HG02885 (cell line): ENCODE results near the gene FCHSD2.
"Not testable (repeated sequence)": the region's sequence is repeated elsewhere in the genome, so short reads cannot be mapped to it uniquely, and the experiment has no call there.

Experiments used
- ATAC-seq: cut with Tn5 transposase; IDR thresholded peaks from one replicate; pipeline ENCODE4 v1.9.1; 2021; ENCODE audit warnings: mild to moderate bottlenecking; ENCODE audit not compliant: unreplicated experiment, poor library complexity

The FCHSD2 gene

GRCh38 chr11:73074319-73074718 is 67.8 kb downstream of the FCHSD2 start:
- ATAC-seq = no peak

GRCh38 chr11:73072935-73073481 is 69.1 kb downstream of the FCHSD2 start:
- ATAC-seq = peak; percentile 68

GRCh38 chr11:73070653-73071052 is 71.5 kb downstream of the FCHSD2 start:
- ATAC-seq = no peak

- ATAC-seq = not testable (repeated sequence)
Measured at GRCh38 chr11:73061857-73062424, 80.2 kb downstream of the FCHSD2 start.

GRCh38 chr11:73061434-73061833 is 80.7 kb downstream of the FCHSD2 start:
- ATAC-seq = not testable (repeated sequence)

GRCh38 chr11:73059915-73060314 is 82.2 kb downstream of the FCHSD2 start:
- ATAC-seq = no peak

- ATAC-seq = no peak
Measured at GRCh38 chr11:73058989-73059674, 83.0 kb downstream of the FCHSD2 start.

- ATAC-seq = no peak
Measured at GRCh38 chr11:73055655-73056354, 86.3 kb downstream of the FCHSD2 start.

- no peak for ATAC-seq
Measured at GRCh38 chr11:73055002-73055401, 87.1 kb downstream of the FCHSD2 start.

GRCh38 chr11:73053964-73054363 is 88.2 kb downstream of the FCHSD2 start:
- no peak for ATAC-seq

- ATAC-seq = peak; percentile 17
Measured at GRCh38 chr11:73048446-73048845, 93.7 kb downstream of the FCHSD2 start.

GRCh38 chr11:73047773-73048371 is 94.2 kb downstream of the FCHSD2 start:
- peak; percentile 75 for ATAC-seq

- ATAC-seq = no peak
Measured at GRCh38 chr11:73040046-73040445, 102.1 kb downstream of the FCHSD2 start.

- no peak for ATAC-seq
Measured at GRCh38 chr11:73034777-73035176, 107.3 kb downstream of the FCHSD2 start.

- no peak for ATAC-seq
Measured at GRCh38 chr11:73034331-73034730, 107.8 kb downstream of the FCHSD2 start.

- no peak for ATAC-seq
Measured at GRCh38 chr11:73030130-73030529, 112.0 kb downstream of the FCHSD2 start.

- no peak for ATAC-seq
Measured at GRCh38 chr11:73029403-73029802, 112.7 kb downstream of the FCHSD2 start.

- ATAC-seq = no peak
Measured at GRCh38 chr11:73028611-73029010, 113.5 kb downstream of the FCHSD2 start.

- ATAC-seq = not testable (repeated sequence)
Measured at GRCh38 chr11:73027840-73028239, 114.3 kb downstream of the FCHSD2 start.

- ATAC-seq = no peak
Measured at GRCh38 chr11:73024639-73025038, 117.5 kb downstream of the FCHSD2 start.

- ATAC-seq = no peak
Measured at GRCh38 chr11:73019996-73020395, 122.1 kb downstream of the FCHSD2 start.
